22Rv1 (cell line): ENCODE measurements around the gene ZBED2.

Experiments
- ZFX ChIP-seq: fragments of 450-650 bp; IDR thresholded peaks from 2 replicates; pipeline ENCODE4 v1.6.1; 2017; ENCODE audit warnings: antibody characterized with exemption, borderline replicate concordance
- TF ChIP-seq, protein P1 (sequence below): fragments of 450-650 bp; IDR thresholded peaks from 2 replicates; pipeline ENCODE4 v1.5.1; 2017; ENCODE audit warnings: mild to moderate bottlenecking

DNA sequence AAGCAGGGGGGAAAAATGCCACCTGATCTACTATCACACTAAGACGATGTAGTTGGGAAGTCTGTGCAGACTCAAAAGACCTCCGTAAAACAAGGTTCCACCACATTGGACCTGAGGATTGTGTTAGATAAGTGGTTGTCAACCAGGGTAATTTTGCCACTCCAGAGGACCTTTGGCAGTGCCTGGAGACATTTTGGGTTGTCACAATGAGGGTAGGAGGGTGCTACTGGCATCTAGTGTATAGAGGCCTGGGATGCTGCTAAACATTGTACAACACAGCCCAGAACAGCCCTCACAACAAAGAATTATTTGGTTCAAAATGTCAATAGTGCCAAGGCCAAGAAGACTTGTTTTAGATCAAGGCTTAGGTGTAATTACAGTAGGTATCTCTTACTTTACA, 14.6 kb upstream of the ZBED2 start:
- TF ChIP-seq, protein P1, sequence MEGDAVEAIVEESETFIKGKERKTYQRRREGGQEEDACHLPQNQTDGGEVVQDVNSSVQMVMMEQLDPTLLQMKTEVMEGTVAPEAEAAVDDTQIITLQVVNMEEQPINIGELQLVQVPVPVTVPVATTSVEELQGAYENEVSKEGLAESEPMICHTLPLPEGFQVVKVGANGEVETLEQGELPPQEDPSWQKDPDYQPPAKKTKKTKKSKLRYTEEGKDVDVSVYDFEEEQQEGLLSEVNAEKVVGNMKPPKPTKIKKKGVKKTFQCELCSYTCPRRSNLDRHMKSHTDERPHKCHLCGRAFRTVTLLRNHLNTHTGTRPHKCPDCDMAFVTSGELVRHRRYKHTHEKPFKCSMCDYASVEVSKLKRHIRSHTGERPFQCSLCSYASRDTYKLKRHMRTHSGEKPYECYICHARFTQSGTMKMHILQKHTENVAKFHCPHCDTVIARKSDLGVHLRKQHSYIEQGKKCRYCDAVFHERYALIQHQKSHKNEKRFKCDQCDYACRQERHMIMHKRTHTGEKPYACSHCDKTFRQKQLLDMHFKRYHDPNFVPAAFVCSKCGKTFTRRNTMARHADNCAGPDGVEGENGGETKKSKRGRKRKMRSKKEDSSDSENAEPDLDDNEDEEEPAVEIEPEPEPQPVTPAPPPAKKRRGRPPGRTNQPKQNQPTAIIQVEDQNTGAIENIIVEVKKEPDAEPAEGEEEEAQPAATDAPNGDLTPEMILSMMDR = no peak
- TF ChIP-seq ZFX = no peak
